A549 treated with CpdA at 1 μM for 4 hours (cell line): ENCODE measurements around the gene PSMD10. TPM values are rescaled to one million over a fixed set of nuclear protein-coding genes. Genes with fewer than 3 reads are reported as not detected.

ENCODE experiments used
- total RNA-seq: library from RNA; stranded (reverse); fragments of 200-300 nt; extraction: Qiagen RNA extraction; gene quantifications from 5 replicates; pipeline ENCODE4 v1.2.3, GENCODE V29; 2022; ENCODE audit warnings: low read depth

PSMD10 gene, protein sequence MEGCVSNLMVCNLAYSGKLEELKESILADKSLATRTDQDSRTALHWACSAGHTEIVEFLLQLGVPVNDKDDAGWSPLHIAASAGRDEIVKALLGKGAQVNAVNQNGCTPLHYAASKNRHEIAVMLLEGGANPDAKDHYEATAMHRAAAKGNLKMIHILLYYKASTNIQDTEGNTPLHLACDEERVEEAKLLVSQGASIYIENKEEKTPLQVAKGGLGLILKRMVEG
- total RNA-seq = 69.0 to 90.3 TPM (median 78.1 TPM) in 5 replicates

DNA sequence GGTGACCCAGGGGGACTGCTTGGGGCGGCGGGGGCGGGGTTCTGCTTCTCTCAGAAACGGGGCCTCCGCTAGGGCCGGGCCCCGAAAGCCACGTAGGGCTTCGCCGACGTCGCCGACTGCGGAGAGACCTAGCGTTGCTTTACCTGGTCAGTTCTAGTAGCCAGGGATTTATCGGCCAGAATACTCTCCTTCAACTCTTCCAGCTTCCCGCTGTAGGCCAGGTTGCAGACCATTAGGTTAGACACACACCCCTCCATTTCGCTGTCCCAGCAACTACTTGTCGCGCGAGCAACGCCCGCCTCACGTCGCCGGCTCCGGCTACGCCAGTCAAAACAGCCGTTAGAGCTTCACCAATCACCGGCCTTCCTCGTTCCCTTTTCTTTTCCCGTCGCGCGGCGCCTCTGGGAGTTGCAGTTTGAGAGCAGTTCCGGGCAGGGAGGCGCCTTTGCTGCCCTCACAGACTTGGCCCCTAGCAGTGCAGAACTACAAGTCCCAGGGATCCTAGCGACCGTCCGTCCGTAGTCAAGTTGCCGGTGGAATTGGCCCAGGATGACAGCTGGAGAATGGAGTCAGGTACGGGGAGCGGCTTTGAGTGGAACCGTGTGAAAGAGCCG, at the start of gene PSMD10, which contains the start of gene ATG4A:
PSMD10 (minus strand) TSS at position 279 of the 614 bp plus-strand sequence; CDS start at position 257, 22 bp downstream.
ATG4A (plus strand) TSS at position 515 of the 614 bp plus-strand sequence; CDS start at position 564, 49 bp downstream.

DNA sequence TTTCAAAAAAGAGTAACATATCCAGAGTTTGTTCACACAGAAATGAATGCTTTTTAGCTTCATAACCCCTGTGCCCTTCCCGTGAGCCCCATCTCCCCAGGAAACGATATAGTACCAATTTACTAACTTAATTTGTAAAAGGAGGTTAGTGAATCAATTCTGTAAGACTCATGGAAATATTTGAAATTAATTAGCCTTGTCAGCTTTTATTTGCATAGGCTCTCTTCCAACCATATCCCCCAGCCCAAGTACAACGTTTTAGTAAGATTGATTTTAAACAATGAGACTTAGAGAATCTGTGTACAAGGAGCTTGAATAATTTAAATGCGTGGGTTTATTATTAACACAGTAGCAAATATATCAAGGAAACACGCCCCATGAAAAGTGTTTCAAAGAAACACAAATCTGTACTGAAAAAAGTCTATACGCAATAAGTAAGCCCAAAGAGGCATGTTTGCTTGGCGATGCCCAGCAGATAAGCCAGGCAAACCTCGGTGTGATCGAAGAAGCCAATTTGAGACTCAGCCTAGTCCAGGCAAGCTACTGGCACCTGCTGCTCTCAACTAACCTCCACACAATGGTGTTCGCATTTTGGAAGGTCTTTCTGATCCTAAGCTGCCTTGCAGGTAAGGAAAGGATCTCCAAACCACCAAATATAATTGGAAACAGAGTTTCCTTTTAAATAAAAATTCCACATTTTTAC, 46.6 kb downstream of the PSMD10 start, which contains the start of gene VSIG1:
VSIG1 (plus strand) TSS at position 512 of the 703 bp plus-strand sequence; CDS start at position 578, 66 bp downstream.

Other genes starting within 250 kb of the PSMD10 start
- 0.06 TPM in 1 of 5 replicates, not detected in the others for gene TEX13B, start 109.2 kb downstream of the PSMD10 start, total RNA-seq
- 0.21 to 0.47 TPM (median 0.36 TPM) in 5 replicates for gene VSIG1, start 46.5 kb downstream of the PSMD10 start, total RNA-seq
- gene ATG4A, start 236 bp upstream of the PSMD10 start, total RNA-seq = 7.3 to 9.0 TPM (median 8.2 TPM) in 5 replicates